ENCODE data around the gene PCDH9.

- TF ChIP-seq CTCF (IDR thresholded peaks at IDR 0.05; ENCODE audit: low read depth, low read length), result no peak
- no peak for TF ChIP-seq EZH2phosphoT487 (IDR thresholded peaks at IDR 0.05; ENCODE audit: low read depth)
Observed at GRCh38 chr13:66887088-66887487, 343.0 kb downstream of the PCDH9 start.

All from OCI-LY3 (cell line).